GM21447 (cell line): Measurements from ENCODE around the gene TIGD7.
A peak's percentile ranks its signal among the peaks of the same experiment; 100 is the strongest.

Experiments
- ATAC-seq: cut with Tn5 transposase; IDR thresholded peaks from one replicate; pipeline ENCODE4 v1.9.1; 2021; ENCODE audit not compliant: unreplicated experiment

TIGD7 gene

GRCh38 chr16:3305109-3306068 lies at the start of gene TIGD7, which contains the start of gene ZNF75A:
Gene TIGD7 (minus strand): TSS chr16:3305430. CDS start chr16:3300614, 4,816 bp downstream.
Gene ZNF75A (plus strand): TSS chr16:3305497. CDS start chr16:3308429, 2,932 bp downstream.
- ATAC-seq, result peak; percentile 95

GRCh38 chr16:3349175-3349574 lies 43.9 kb upstream of the TIGD7 start:
- ATAC-seq, result no peak

DNA sequence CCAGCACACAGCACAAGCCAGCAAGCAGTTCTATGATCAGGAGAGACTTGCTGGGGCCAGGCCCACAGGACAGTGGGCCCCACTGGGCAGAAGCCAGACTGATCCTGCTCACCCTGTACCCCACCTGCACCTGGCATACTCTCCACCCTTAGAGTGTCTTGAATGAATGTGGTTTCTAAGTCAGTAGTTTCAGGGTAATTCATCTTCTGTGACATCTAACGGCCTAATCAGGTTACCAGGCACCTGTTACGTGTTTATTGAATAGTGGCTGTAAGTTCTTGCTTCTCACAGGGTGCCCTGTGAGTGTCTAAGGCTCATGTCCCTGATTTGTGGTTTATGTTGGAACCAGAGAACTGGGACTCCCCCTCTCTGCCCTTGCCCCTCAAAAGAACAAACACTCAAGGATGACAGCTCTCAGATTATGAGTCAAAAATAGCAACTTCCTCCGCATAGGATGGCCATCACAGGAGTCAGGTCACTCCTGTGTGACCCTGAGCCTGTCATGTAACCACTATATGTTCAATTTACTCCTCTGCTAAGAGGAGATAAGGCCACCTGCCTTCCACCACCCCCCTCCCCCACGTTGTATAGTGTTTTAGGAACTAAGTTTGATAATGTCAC lies 43.4 kb upstream of the TIGD7 start:
- no peak for ATAC-seq

- no peak for ATAC-seq
Observed at GRCh38 chr16:3347586-3347985, 42.4 kb upstream of the TIGD7 start.

DNA sequence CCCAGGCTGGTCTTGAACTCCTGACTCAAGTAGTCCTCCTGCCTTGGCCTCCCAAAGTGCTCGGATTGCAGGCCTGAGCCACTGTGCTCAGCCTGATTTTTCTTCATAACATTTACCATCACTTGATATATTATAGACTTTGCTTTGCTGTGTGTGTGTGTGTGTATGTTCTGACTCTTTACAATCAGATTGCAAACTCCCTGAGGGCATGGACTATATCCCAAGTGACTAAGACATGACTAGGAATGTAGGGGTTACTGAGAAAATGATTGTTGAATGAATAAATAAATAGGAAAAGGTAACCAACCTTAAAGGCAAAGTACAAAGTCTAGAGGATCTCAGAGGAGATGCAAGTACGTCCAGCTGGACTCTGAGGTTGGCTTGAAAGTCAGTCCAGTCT lies 40.8 kb upstream of the TIGD7 start:
- no peak for ATAC-seq

DNA sequence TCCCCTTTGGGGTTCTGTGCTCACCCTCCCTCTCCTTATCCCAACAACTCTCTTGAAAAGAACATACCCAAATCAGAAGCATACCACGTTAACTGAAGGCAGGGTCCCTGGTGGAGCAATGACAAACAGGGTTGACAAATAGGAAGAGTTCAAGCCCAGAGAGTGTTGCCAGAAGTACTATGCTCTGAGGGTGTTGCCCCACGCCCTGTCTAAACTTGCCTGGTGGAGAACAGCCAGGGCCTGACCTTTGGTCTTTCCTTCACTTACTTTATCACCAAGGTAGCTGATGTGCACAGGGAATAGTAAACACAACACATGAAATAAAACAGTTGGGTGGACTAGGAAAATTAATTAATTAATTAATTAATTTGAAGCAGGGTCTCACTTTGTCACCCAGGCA lies 23.4 kb upstream of the TIGD7 start:
- no peak for ATAC-seq

DNA sequence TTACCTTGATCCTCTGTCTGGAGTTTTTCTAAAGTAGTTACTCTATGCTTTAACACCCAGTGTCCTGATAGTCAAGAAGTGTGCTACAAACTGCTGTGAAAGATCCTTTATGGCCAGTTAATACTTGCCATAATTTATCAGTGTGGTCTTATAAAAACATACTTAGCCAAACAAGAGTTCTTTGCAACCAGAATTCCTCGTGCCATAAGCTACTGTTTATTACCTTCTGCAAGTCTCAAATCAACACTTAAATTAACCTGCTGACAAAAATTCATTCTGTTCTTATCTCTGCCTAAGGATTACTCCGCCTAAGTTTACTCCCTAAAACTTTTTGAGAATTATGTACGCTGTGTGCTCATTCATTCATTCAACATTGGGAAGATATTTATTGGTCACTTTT lies 22.9 kb upstream of the TIGD7 start:
- no peak for ATAC-seq

DNA sequence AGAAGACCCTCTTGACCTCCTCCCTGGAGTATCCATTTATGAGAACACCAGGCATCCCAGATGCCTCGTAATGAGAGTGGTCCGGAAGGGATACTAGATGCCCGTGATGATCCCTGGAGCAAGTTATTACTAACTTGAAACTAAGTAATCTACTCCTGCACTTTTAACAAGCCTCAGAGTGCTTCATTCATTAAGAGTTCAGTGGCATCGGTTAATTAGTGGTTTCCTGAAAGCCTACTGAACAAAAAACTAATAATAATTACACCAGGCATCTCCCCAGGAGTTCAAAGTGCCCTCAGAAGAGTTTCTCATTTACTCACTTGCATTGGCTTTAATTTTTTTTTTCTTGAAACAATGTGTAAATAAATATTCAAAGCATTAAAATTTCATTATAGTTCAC lies 22.3 kb upstream of the TIGD7 start:
- ATAC-seq, result no peak

GRCh38 chr16:3321816-3322215 lies 16.6 kb upstream of the TIGD7 start:
- ATAC-seq, result no peak

- ATAC-seq, result no peak
Observed at GRCh38 chr16:3317315-3317999, 12.2 kb upstream of the TIGD7 start.

- ATAC-seq, result no peak
Observed at GRCh38 chr16:3311496-3311895, 6.3 kb upstream of the TIGD7 start.

GRCh38 chr16:3306078-3306477 lies 848 bp upstream of the TIGD7 start:
- no peak for ATAC-seq

DNA sequence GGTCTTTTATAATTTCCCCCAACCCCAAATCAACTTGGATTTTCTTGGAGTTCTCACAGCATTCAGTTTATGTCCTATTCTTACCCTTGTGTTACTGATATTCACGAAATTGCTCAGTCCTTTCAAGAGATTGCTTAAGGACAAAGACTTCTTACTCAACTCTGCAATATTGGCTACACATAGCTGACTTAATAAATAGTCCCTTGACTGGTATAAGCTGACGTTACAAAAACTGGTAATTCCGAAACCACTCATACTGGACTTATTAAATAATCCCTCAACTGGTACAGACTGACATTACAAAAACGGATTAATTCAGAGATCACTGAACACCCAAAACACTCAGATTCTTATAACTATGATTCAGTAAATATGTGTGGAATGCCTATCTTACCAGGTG lies 860 bp downstream of the TIGD7 start:
- ATAC-seq, result no peak

DNA sequence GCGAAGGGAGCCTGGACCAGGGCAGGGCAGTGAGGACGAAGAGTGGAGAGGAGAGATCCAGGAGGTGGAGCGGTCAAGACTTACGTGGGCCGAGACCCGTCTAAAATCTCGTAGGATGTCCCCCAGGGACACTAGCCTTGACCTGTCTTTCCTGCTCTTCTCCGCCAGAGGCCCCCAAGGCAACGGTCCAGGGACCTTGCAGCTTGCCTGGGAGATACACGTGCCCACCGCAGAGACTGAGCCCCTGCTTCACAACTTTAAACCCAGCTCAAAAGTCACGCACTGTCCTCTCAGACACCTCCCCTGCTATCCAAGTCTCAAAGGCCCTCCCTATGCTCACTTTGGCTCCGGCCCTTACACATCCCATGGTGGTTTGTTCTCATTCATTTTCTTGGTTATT lies 9.4 kb downstream of the TIGD7 start:
- ATAC-seq, result no peak

- no peak for ATAC-seq
Observed at GRCh38 chr16:3295209-3295608, 10.0 kb downstream of the TIGD7 start.

DNA sequence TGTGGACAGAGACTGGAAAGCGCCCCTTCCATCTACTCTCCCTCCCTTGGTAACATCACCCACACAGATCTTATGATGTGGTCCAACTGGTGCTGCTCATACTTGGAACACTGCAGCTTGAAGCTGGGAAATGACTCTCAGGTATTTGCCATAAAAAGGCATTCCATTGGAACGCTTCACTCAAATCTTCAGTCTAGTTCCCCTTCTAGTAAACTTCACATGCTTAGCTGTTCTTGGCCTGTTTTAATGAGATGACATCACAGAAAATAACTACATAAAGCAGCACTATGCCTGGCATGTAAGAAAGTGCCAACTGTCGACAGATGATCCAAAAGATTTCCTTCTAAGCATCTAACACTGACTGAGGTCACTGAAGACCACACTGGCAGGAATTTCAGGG lies 12.6 kb downstream of the TIGD7 start:
- no peak for ATAC-seq

DNA sequence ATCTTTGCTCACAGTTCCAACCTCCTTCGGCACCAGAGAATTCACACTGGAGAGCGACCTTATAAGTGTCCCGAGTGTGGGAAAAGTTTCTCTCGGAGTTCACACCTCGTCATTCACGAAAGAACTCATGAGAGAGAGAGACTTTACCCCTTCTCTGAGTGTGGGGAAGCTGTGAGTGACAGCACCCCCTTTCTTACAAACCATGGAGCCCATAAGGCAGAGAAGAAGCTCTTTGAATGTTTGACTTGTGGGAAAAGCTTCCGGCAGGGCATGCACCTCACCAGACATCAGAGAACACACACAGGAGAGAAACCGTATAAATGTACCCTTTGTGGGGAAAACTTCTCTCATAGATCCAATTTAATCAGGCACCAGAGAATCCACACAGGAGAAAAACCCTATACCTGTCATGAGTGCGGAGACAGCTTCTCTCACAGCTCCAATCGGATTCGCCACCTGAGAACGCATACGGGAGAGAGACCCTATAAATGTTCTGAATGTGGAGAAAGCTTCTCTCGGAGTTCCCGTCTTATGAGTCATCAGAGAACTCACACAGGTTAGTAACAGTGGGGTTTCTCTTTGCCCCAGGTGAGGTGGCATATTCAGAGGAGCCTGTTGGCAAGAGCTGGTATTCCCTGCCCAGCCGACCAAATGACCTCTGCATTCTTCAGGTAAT lies 15.1 kb downstream of the TIGD7 start:
- no peak for ATAC-seq

- no peak for ATAC-seq
Observed at GRCh38 chr16:3285131-3285530, 20.1 kb downstream of the TIGD7 start.

GRCh38 chr16:3283543-3284447 lies 21.4 kb downstream of the TIGD7 start:
- ATAC-seq, result no peak
